Gastrocnemius medialis (tissue), 4 donors: ENCODE data around the gene RFPL4A. TPM values are rescaled to one million over a fixed set of nuclear protein-coding genes. Genes with fewer than 3 reads are reported as not detected.
"Not testable (repeated sequence)": the region's sequence is repeated elsewhere in the genome, so short reads cannot be mapped to it uniquely, and the experiment has no call there.

Experiments used
- ATAC-seq, 2 donors: fragments of 150-250 bp; one replicate each; pipeline ENCODE4 v1.9.1; 2016
- DNase-seq, 2 donors: peaks; one replicate each; pipeline ENCODE4 v3.0.0-alpha.2; 2019
- H3K27ac ChIP-seq, 4 donors: fragments of 200-600 bp; sonication (generic); 1 replicate in 1 of 4; 2 replicates in 3 of 4; pipeline ENCODE4 v1.5.1; 2016 to 2018; ENCODE audit warnings: mild to moderate bottlenecking in 2 of 4, moderate library complexity in 1 of 4
- H3K27me3 ChIP-seq, 3 donors: fragments of 200-600 bp; sonication (generic) in 2 of 3; 1 replicate in 1 of 3; 2 replicates in 2 of 3; pipeline versions ENCODE4 v1.5.1 to v1.6.0; 2016 to 2019; ENCODE audit warnings: mild to moderate bottlenecking in 1 of 3, moderate library complexity in 1 of 3
- H3K36me3 ChIP-seq, 2 donors: fragments of 200-600 bp; sonication (generic) in 1 of 2; one replicate each; pipeline ENCODE4 v1.5.1; 2017 to 2018
- H3K4me1 ChIP-seq, 2 donors: fragments of 200-600 bp; sonication (generic) in 1 of 2; one replicate each; pipeline ENCODE4 v1.5.1; 2016 to 2017; ENCODE audit warnings: mild to moderate bottlenecking in 2 of 2
- H3K4me3 ChIP-seq, 4 donors: fragments of 200-600 bp; sonication (generic) in 3 of 4; 1 replicate in 1 of 4; 2 replicates in 3 of 4; pipeline ENCODE4 v1.5.1; 2016 to 2019; ENCODE audit warnings: mild to moderate bottlenecking in 2 of 4
- H3K9me3 ChIP-seq, 3 donors: fragments of 200-600 bp; sonication (generic) in 2 of 3; 1 replicate in 1 of 3; 2 replicates in 2 of 3; pipeline ENCODE4 v1.5.1; 2016 to 2019
- CTCF ChIP-seq, 5 experiments: fragments of 450-650 bp in 3 of 5; fragments of 200-600 bp in 2 of 5; sonication (generic) in 2 of 5; IDR thresholded peaks in 4 of 5; conservative IDR thresholded peaks in 1 of 5; 1 replicate in 4 of 5; 2 replicates in 1 of 5; pipeline ENCODE4 v1.5.1; 2016 to 2019; ENCODE audit warnings: antibody characterized with exemption in 5 of 5, mild to moderate bottlenecking in 3 of 5, moderate library complexity in 3 of 5
- POLR2A ChIP-seq, 2 donors: fragments of 450-650 bp; IDR thresholded peaks; one replicate each; pipeline ENCODE4 v1.6.1; 2017; ENCODE audit warnings: antibody characterized with exemption in 2 of 2, mild to moderate bottlenecking in 2 of 2, moderate library complexity in 2 of 2
- in situ Hi-C, 4 donors: fragments of 200-750 bp; cut with MboI; loops; one replicate each; pipeline versions ENCODE4 v1.15.0 to v1.8.0; 2017; ENCODE audit warnings: low sequenced_read_pairs in 4 of 4
- intact Hi-C: fragments of 100-400 bp; cut with DNase I; formaldehyde crosslinking; loops from one replicate; pipeline ENCODE4 v1.15.1; 2023; ENCODE audit warnings: low total_unique reads
- total RNA-seq, 4 donors: library from RNA; depleted of rRNA; stranded (reverse); fragments of >200 nt; gene quantifications; one replicate each; pipeline versions ENCODE4 v1.1.0 to v1.2.3, GENCODE V29; 2016

The RFPL4A gene
- total RNA-seq, 4 donors from 2014 or later, result not detected

- no peak for TF ChIP-seq POLR2A (IDR thresholded peaks at IDR 0.05)
- TF ChIP-seq CTCF (IDR thresholded peaks at IDR 0.05 in 4 of 5, conservative IDR thresholded peaks at IDR 0.05 in 1 of 5), result no peak
- H3K4me1 ChIP-seq, result no peaks in the 10 kb centered on the region
- H3K27me3 ChIP-seq, result peaks cover 0 to 24% (median 7%) of the 10 kb centered on the region in 3 donors
- in situ Hi-C loops (no loop called here), intact Hi-C loops (no loop called here)
- H3K36me3 ChIP-seq, result no peaks in the 10 kb centered on the region
- no peak overlapping the region for H3K27ac ChIP-seq
- no peak for DNase-seq
- no peak for ATAC-seq
- H3K4me3 ChIP-seq, result no peak overlapping the region
- no peaks in the 10 kb centered on the region for H3K9me3 ChIP-seq
These were observed 38.6 kb upstream of the RFPL4A start for GRCh38 chr19:55720214-55720746.

- Histone ChIP-seq H3K4me1 (no peaks in the 10 kb centered on the region), H3K36me3 (no peaks in the 10 kb centered on the region), H3K27me3 (peaks cover 0 to 24% (median 2%) of the 10 kb centered on the region in 3 donors), H3K27ac (no peak overlapping the region), H3K4me3 (no peak overlapping the region), H3K9me3 (no peaks in the 10 kb centered on the region)
- intact Hi-C loops, result no loop called here
- TF ChIP-seq POLR2A (IDR thresholded peaks at IDR 0.05), result no peak
- TF ChIP-seq CTCF (IDR thresholded peaks at IDR 0.05 in 4 of 5, conservative IDR thresholded peaks at IDR 0.05 in 1 of 5), result no peak
- in situ Hi-C loops, result no loop called here
- DNase-seq, result no peak
- no peak for ATAC-seq
These were observed 38.1 kb upstream of the RFPL4A start for GRCh38 chr19:55720801-55721200.

- Histone ChIP-seq H3K27me3 (peaks cover 0 to 13% (median 2%) of the 10 kb centered on the region in 3 donors), H3K4me1 (no peaks in the 10 kb centered on the region)
- in situ Hi-C loops, result no loop called here
These were observed 35.4 kb upstream of the RFPL4A start for GRCh38 chr19:55723491-55723890.

GRCh38 chr19:55730378-55730777 is 28.5 kb upstream of the RFPL4A start:
- intact Hi-C loops, in situ Hi-C loops, H3K27ac ChIP-seq, ATAC-seq, H3K9me3 ChIP-seq, H3K27me3 ChIP-seq, DNase-seq, H3K36me3 ChIP-seq, H3K4me3 ChIP-seq, H3K4me1 ChIP-seq: not testable (repeated sequence)

More at GRCh38 chr19:55723491-55723890, 35.4 kb upstream of the RFPL4A start:
- no peaks in the 10 kb centered on the region for H3K9me3 ChIP-seq
- DNase-seq (no peak), ATAC-seq (no peak)
- TF ChIP-seq POLR2A (IDR thresholded peaks at IDR 0.05), result no peak
- no peak for TF ChIP-seq CTCF (IDR thresholded peaks at IDR 0.05 in 4 of 5, conservative IDR thresholded peaks at IDR 0.05 in 1 of 5)
- intact Hi-C loops, result no loop called here
- no peak overlapping the region for H3K27ac ChIP-seq
- no peak overlapping the region for H3K4me3 ChIP-seq
- no peaks in the 10 kb centered on the region for H3K36me3 ChIP-seq

- ATAC-seq, result no peak
- DNase-seq, result no peak
- in situ Hi-C loops, result no loop called here
- intact Hi-C loops, result no loop called here
- Histone ChIP-seq H3K27ac (no peak within 1 kb of the TSS), H3K27me3 (no peaks in the 10 kb centered on the region), H3K4me3 (no peak within 1 kb of the TSS), H3K4me1 (no peaks in the 10 kb centered on the region), H3K36me3 (no peaks in the 10 kb centered on the region), H3K9me3 (no peaks in the 10 kb centered on the region)
- TF ChIP-seq CTCF (IDR thresholded peaks at IDR 0.05 in 4 of 5, conservative IDR thresholded peaks at IDR 0.05 in 1 of 5), result no peak
- TF ChIP-seq POLR2A (IDR thresholded peaks at IDR 0.05), result no peak
These were observed 20.6 kb upstream of the RFPL4A start, which contains the start of gene NLRP9 for GRCh38 chr19:55738302-55738701. TSS of gene NLRP9 (minus strand) at chr19:55738402. CDS start at chr19:55738374, 28 bp downstream.
